A549 (cell line): ENCODE measurements around the gene PRDX2. TPM values are rescaled to one million over a fixed set of nuclear protein-coding genes. Genes with fewer than 3 reads are reported as not detected.

Source experiments
- ATAC-seq, 2 experiments: fragments of 200-7000 bp in 1 of 2; fragments of >200 bp in 1 of 2; cut with Nextera tagmentation in 1 of 2; cut with Tn5 transposase in 1 of 2; 3 replicates each; pipeline versions ENCODE4 v1.8.0 to v1.9.1; 2018 to 2020; ENCODE audit warnings: mild to moderate bottlenecking in 1 of 2, moderate library complexity in 1 of 2
- CTCF ChIA-PET: fragments of 300-600 bp; sonication (Branson Sonifier 250); formaldehyde crosslinking; extraction: SDS; loops from one replicate; lab custom pipeline; 2021; ENCODE audit warnings: antibody characterized with exemption, inconsistent platforms; lab: Yijun Ruan, JAX
- POLR2A ChIA-PET: fragments of 350-600 bp; formaldehyde crosslinking; extraction: SDS; loops from one replicate; lab custom pipeline; 2021; ENCODE audit warnings: antibody characterized with exemption, inconsistent platforms; lab: Yijun Ruan, JAX
- DNase-seq, 2 experiments: peaks; one replicate each; pipeline versions ENCODE4 v3.0.0 to v3.0.0-alpha.2; 2011 to 2016; ENCODE audit warnings: low read depth in 1 of 2, low spot score in 1 of 2
- FAIRE-seq: peaks from 2 replicates; lab custom pipeline; 2011; peaks lifted over from hg19 to GRCh38; lab: Jason Lieb, UNC
- H3K27ac ChIP-seq, 2 experiments: fragments of >200 bp; sonication (Bioruptor Twin); formaldehyde crosslinking; 3 replicates each; pipeline ENCODE4 v1.5.1; 2016 to 2017
- H3K4me1 ChIP-seq: fragments of >200 bp; sonication (Bioruptor Twin); formaldehyde crosslinking; 3 replicates; pipeline ENCODE4 v1.6.1; 2016
- H3K4me2 ChIP-seq: fragments of >200 bp; sonication (Bioruptor Twin); formaldehyde crosslinking; 3 replicates; pipeline ENCODE4 v1.6.1; 2016
- H3K4me3 ChIP-seq: fragments of >200 bp; sonication (Bioruptor Twin); formaldehyde crosslinking; 3 replicates; pipeline ENCODE4 v1.5.1; 2016
- H3K9me3 ChIP-seq: fragments of >200 bp; sonication (Bioruptor Twin); formaldehyde crosslinking; 3 replicates; pipeline ENCODE4 v1.6.1; 2016
- CBX2 ChIP-seq: fragments of 200-600 bp; sonication (generic); IDR thresholded peaks from 2 replicates; pipeline ENCODE4 v1.6.1; 2016; ENCODE audit warnings: low read depth, mild to moderate bottlenecking, borderline replicate concordance
- CBX8 ChIP-seq: fragments of 200-600 bp; sonication (generic); IDR thresholded peaks from 2 replicates; pipeline ENCODE4 v1.6.1; 2016
- HEYL ChIP-seq: fragments of 250-450 bp; sonication (Bioruptor Pico); IDR thresholded peaks from 2 replicates; pipeline ENCODE4 v1.8.0; 2021; ENCODE audit warnings: mild to moderate bottlenecking, moderate library complexity
- HMGXB4 ChIP-seq: fragments of 250-450 bp; sonication (Bioruptor Pico); IDR thresholded peaks from 2 replicates; pipeline ENCODE4 v1.5.0; 2021; ENCODE audit warnings: mild to moderate bottlenecking, moderate library complexity, borderline replicate concordance
- JUN ChIP-seq, 2 experiments: fragments of >200 bp; sonication (Bioruptor Twin); formaldehyde crosslinking; IDR thresholded peaks; 2 replicates in 1 of 2; 3 replicates in 1 of 2; pipeline ENCODE4 v1.6.1; 2016 to 2017
- JUNB ChIP-seq: fragments of >200 bp; sonication (Bioruptor Twin); formaldehyde crosslinking; IDR thresholded peaks from 2 replicates; pipeline ENCODE4 v1.6.1; 2016
- MAFK ChIP-seq: fragments of 450-650 bp; IDR thresholded peaks from 2 replicates; pipeline ENCODE4 v1.6.1; 2014; ENCODE audit not compliant: partially characterized antibody
- POLR2A ChIP-seq: IDR thresholded peaks from 2 replicates; pipeline ENCODE4 v1.6.1; 2012; ENCODE audit warnings: mild to moderate bottlenecking, low read length
- POLR2AphosphoS2 ChIP-seq: conservative IDR thresholded peaks from 2 replicates; pipeline ENCODE4 v1.6.1; 2012; ENCODE audit warnings: low read length, improper control_type of control experiment, inconsistent platforms
- RARB ChIP-seq: fragments of 250-450 bp; sonication (Bioruptor Pico); IDR thresholded peaks from 2 replicates; pipeline ENCODE4 v1.8.0; 2021; ENCODE audit warnings: mild to moderate bottlenecking, moderate library complexity
- RCOR1 ChIP-seq: fragments of 150-350 bp; IDR thresholded peaks from 2 replicates; pipeline ENCODE4 v1.6.1; 2014; ENCODE audit warnings: antibody characterized with exemption, low read length, low read depth
- SREBF2 ChIP-seq: fragments of 450-650 bp; IDR thresholded peaks from 2 replicates; pipeline ENCODE4 v1.6.1; 2014; ENCODE audit warnings: mild to moderate bottlenecking, moderate library complexity
- TP53 ChIP-seq: fragments of 250-450 bp; sonication (Bioruptor Pico); IDR thresholded peaks from 2 replicates; pipeline ENCODE4 v1.5.0; 2021; ENCODE audit warnings: mild to moderate bottlenecking, moderate library complexity
- ZNF302 ChIP-seq: fragments of 250-450 bp; sonication (Bioruptor Pico); IDR thresholded peaks from 2 replicates; pipeline ENCODE4 v1.9.0; 2021; ENCODE audit warnings: inconsistent platforms, mild to moderate bottlenecking, moderate library complexity
- WGBS: methylation state at CpG from one replicate; pipeline ENCODE4 v1.1.6; 2017; ENCODE audit errors: missing lambda C conversion rate; 5-methylcytosine and 5-hydroxymethylcytosine counted together
- polyA plus RNA-seq, 4 experiments: library from polyadenylated mRNA; depleted of rRNA in 3 of 4; stranded (reverse); fragments of >200 nt; fragmentation: RNase III in 1 of 4; extraction: RNeasy Plus Mini Kit Qiagen cat#74134 plus additional on column Dnase treatment in 1 of 4; gene quantifications; 2 replicates in 3 of 4; 3 replicates in 1 of 4; pipeline ENCODE4 v1.2.3, GENCODE V29; 2011 to 2017
- TF ChIP-seq, protein P1 (sequence below): fragments of 250-450 bp; sonication (Bioruptor Pico); IDR thresholded peaks from 2 replicates; pipeline ENCODE4 v1.5.0; 2020; ENCODE audit warnings: low read depth, mild to moderate bottlenecking, moderate library complexity
- TF ChIP-seq, protein P2 (sequence below): fragments of >200 bp; sonication (Bioruptor Twin); formaldehyde crosslinking; IDR thresholded peaks from 3 replicates; pipeline ENCODE4 v1.5.1; 2016
- TF ChIP-seq, protein P3 (sequence below): fragments of 150-350 bp; IDR thresholded peaks from 2 replicates; pipeline ENCODE4 v1.6.1; 2014; ENCODE audit warnings: low read depth, mild to moderate bottlenecking, low read length

Gene PRDX2
- polyA plus RNA-seq, 2 of the 4 experiments (the other 2 are of a cell fraction) = 0.57 to 0.84 TPM

DNA sequence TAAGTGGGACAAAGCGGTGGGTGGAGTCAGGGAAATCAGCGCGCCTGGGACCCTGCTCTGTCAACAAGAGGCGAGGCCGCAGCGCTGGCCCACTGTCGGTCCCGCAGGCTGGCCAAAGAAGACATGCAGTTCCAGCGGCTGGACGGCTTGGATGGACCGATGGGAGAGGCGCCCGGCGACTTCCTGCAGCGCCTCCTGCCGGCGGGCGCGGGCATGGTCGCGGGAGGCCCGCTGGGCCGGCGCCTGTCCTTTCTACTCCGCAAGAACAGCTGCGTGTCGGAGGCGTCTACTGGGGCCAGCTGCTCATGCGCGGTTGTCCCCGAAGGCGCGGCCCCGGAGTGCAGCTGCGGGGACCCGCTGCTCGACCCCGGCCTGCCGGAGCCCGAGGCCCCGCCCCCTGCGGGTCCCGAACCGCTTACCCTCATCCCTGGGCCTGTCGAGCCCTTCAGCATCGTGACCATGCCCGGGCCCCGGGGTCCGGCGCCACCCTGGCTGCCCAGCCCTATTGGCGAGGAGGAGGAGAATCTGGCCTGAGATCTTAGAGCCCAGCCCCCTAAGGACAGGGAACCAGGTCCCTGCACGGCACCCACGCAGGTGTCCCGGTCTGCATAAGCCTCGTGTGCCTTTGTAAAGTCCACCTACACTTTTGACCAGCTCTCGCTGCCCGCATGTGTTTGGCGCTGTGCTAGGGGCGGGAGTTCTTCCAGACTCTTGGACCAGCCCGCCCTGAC, 43.9 kb downstream of the PRDX2 start (continued):
- TF ChIP-seq HMGXB4 (CRISPR knock-in tag) (no peak), RCOR1 (no peak), HEYL (CRISPR knock-in tag) (no peak), POLR2AphosphoS2 (no peak), JUNB (no peak)
- TF ChIP-seq, protein P1, sequence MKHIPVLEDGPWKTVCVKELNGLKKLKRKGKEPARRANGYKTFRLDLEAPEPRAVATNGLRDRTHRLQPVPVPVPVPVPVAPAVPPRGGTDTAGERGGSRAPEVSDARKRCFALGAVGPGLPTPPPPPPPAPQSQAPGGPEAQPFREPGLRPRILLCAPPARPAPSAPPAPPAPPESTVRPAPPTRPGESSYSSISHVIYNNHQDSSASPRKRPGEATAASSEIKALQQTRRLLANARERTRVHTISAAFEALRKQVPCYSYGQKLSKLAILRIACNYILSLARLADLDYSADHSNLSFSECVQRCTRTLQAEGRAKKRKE (CRISPR knock-in tag) = no peak
- TF ChIP-seq, all 56 proteins: peak for 5

- no peak for TF ChIP-seq SREBF2
- TF ChIP-seq, protein P2, sequence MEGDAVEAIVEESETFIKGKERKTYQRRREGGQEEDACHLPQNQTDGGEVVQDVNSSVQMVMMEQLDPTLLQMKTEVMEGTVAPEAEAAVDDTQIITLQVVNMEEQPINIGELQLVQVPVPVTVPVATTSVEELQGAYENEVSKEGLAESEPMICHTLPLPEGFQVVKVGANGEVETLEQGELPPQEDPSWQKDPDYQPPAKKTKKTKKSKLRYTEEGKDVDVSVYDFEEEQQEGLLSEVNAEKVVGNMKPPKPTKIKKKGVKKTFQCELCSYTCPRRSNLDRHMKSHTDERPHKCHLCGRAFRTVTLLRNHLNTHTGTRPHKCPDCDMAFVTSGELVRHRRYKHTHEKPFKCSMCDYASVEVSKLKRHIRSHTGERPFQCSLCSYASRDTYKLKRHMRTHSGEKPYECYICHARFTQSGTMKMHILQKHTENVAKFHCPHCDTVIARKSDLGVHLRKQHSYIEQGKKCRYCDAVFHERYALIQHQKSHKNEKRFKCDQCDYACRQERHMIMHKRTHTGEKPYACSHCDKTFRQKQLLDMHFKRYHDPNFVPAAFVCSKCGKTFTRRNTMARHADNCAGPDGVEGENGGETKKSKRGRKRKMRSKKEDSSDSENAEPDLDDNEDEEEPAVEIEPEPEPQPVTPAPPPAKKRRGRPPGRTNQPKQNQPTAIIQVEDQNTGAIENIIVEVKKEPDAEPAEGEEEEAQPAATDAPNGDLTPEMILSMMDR = no peak
- TF ChIP-seq CBX2 = no peak
- no peak for TF ChIP-seq JUN (IDR thresholded peaks at IDR 0.05)
- TF ChIP-seq ZNF302 = no peak
- TF ChIP-seq TP53 (CRISPR knock-in tag) = no peak
- no peak for TF ChIP-seq POLR2A
- TF ChIP-seq, protein P3, sequence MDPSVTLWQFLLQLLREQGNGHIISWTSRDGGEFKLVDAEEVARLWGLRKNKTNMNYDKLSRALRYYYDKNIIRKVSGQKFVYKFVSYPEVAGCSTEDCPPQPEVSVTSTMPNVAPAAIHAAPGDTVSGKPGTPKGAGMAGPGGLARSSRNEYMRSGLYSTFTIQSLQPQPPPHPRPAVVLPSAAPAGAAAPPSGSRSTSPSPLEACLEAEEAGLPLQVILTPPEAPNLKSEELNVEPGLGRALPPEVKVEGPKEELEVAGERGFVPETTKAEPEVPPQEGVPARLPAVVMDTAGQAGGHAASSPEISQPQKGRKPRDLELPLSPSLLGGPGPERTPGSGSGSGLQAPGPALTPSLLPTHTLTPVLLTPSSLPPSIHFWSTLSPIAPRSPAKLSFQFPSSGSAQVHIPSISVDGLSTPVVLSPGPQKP = no peak
- TF ChIP-seq MAFK = no peak
- TF ChIP-seq CBX8 = no peak
- TF ChIP-seq, protein P1 (CRISPR knock-in tag) = no peak
- no peak for TF ChIP-seq RARB
- POLR2A ChIA-PET = no interaction called here
- FAIRE-seq (no peak), DNase-seq (no peak), ATAC-seq (no peak)
- Histone ChIP-seq H3K9me3 (no peaks in the 10 kb centered on the region), H3K4me1 (0 out of 3 replicates have a peak, but pooled peaks cover 3% of the 10 kb centered on the region), H3K27ac (no peak overlapping the region), H3K4me3 (no peak overlapping the region), H3K4me2 (no peak overlapping the region)
- WGBS = 85% methylated on average over 17 of the region's 19 CpGs
- CTCF ChIA-PET = interaction anchor here (1.2 to 38.2 kb wide), 7 partner anchors 7 to 107 kb away, joined by 3 to 901 read pairs (median 18); partner anchors contain the start of genes BEST2, GET3, HOOK2 and JUNB
These were observed 45.3 kb downstream of the PRDX2 start for GRCh38 chr19:12756150-12756883.
